ENCODE measurements around the gene XRN2. TPM values are rescaled to one million over a fixed set of nuclear protein-coding genes. Genes with fewer than 3 reads are reported as not detected.
A peak's percentile ranks its signal among the peaks of the same experiment; 100 is the strongest.

XRN2 gene
- total and polyA plus RNA-seq, 4 donors, result 24.3 to 48.3 (median 36.5) TPM

GRCh38 chr20:21380711-21381110, 77.6 kb downstream of the XRN2 start:
- H3K4me1 ChIP-seq (ENCODE audit: control insufficient read depth in 1 of 2, insufficient read depth in 2 of 2, low read length in 2 of 2), result no peaks in the 10 kb centered on the region

GRCh38 chr20:21381619-21382018, 78.5 kb downstream of the XRN2 start:
- no peaks in the 10 kb centered on the region for H3K4me1 ChIP-seq (ENCODE audit: control insufficient read depth in 1 of 2, insufficient read depth in 2 of 2, low read length in 2 of 2)
- ATAC-seq (ENCODE audit: low FRiP score) (no peak), DNase-seq (no peak)
- H3K36me3 ChIP-seq (ENCODE audit: control insufficient read depth in 1 of 2, insufficient read depth in 2 of 2, low read length in 1 of 2), result peaks cover 0 to 3% of the 10 kb centered on the region in 2 donors
- H3K4me3 ChIP-seq (ENCODE audit: low read length in 2 of 2), result no peak overlapping the region
- H3K27me3 ChIP-seq (ENCODE audit: control insufficient read depth in 1 of 2, insufficient read depth in 2 of 2, low read length in 1 of 2), result no peaks in the 10 kb centered on the region
- no peak overlapping the region for H3K27ac ChIP-seq (ENCODE audit: low read depth in 1 of 2, low read length in 2 of 2)
- 96 to 97% methylated on average over 1 of the region's 1 CpG for WGBS, 2 donors
- intact Hi-C loops (cut with DNase I), result no loop called here
- H3K9me3 ChIP-seq (ENCODE audit: control insufficient read depth, low read length), result no peaks in the 10 kb centered on the region

More at GRCh38 chr20:21380711-21381110, 77.6 kb downstream of the XRN2 start:
- DNase-seq (no peak), ATAC-seq (ENCODE audit: low FRiP score) (no peak)
- Histone ChIP-seq H3K27me3 (ENCODE audit: control insufficient read depth in 1 of 2, insufficient read depth in 2 of 2, low read length in 1 of 2) (no peaks in the 10 kb centered on the region), H3K4me3 (ENCODE audit: low read length in 2 of 2) (no peak overlapping the region), H3K9me3 (ENCODE audit: control insufficient read depth, low read length) (no peaks in the 10 kb centered on the region), H3K36me3 (ENCODE audit: control insufficient read depth in 1 of 2, insufficient read depth in 2 of 2, low read length in 1 of 2) (peaks cover 0 to 4% of the 10 kb centered on the region in 2 donors), H3K27ac (ENCODE audit: low read depth in 1 of 2, low read length in 2 of 2) (no peak overlapping the region)
- 59 to 66% methylated on average over 2 of the region's 2 CpGs for WGBS, 2 donors
- intact Hi-C loops (cut with DNase I), result no loop called here

DNA sequence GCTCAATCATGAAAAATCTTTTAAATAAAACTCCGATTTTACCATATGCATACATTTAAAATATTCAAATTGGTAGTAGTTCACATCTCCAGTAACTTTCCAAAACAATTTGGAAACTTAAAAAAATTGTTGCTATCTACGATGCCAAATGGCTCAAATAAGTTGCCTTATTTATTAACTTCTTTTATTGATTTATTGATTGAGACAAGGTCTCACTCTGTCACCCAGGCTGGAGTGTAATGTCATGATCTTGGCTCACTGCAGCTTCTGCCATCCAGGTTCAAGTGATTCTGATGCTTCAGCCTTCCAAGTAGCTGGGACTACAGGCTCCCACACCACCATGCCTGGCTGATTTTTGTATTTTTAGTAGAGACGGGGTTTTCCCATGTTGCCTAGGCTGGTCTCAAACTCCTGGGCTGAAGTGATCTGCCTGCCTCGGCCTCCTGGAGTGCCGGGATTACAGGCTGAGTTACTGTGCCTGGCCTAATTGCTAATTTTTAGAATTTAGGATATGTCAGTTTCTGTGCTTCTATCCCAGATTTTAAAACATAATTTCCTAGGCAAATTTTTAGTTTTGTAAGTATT, 81.3 kb downstream of the XRN2 start:
- H3K4me3 ChIP-seq (ENCODE audit: low read length in 2 of 2), result no peak overlapping the region
- H3K36me3 ChIP-seq (ENCODE audit: control insufficient read depth in 1 of 2, insufficient read depth in 2 of 2, low read length in 1 of 2), result peaks cover 0 to 7% of the 10 kb centered on the region in 2 donors
- H3K9me3 ChIP-seq (ENCODE audit: control insufficient read depth, low read length), result no peaks in the 10 kb centered on the region
- 95 to 97% methylated on average over 5 of the region's 5 CpGs for WGBS, 2 donors
- intact Hi-C loops (cut with DNase I), result no loop called here
- DNase-seq, result no peak
- no peak for ATAC-seq (ENCODE audit: low FRiP score)
- no peak overlapping the region for H3K27ac ChIP-seq (ENCODE audit: low read depth in 1 of 2, low read length in 2 of 2)
- no peaks in the 10 kb centered on the region for H3K4me1 ChIP-seq (ENCODE audit: control insufficient read depth in 1 of 2, insufficient read depth in 2 of 2, low read length in 2 of 2)
- H3K27me3 ChIP-seq (ENCODE audit: control insufficient read depth in 1 of 2, insufficient read depth in 2 of 2, low read length in 1 of 2), result no peaks in the 10 kb centered on the region

GRCh38 chr20:21386111-21386510, 83.0 kb downstream of the XRN2 start:
- Histone ChIP-seq H3K9me3 (ENCODE audit: control insufficient read depth, low read length) (no peaks in the 10 kb centered on the region), H3K36me3 (ENCODE audit: control insufficient read depth in 1 of 2, insufficient read depth in 2 of 2, low read length in 1 of 2) (peaks cover 0 to 7% of the 10 kb centered on the region in 2 donors), H3K27ac (ENCODE audit: low read depth in 1 of 2, low read length in 2 of 2) (no peak overlapping the region), H3K4me3 (ENCODE audit: low read length in 2 of 2) (no peak overlapping the region), H3K27me3 (ENCODE audit: control insufficient read depth in 1 of 2, insufficient read depth in 2 of 2, low read length in 1 of 2) (no peaks in the 10 kb centered on the region), H3K4me1 (ENCODE audit: control insufficient read depth in 1 of 2, insufficient read depth in 2 of 2, low read length in 2 of 2) (no peaks in the 10 kb centered on the region)
- no peak for DNase-seq
- intact Hi-C loops (cut with DNase I), result no loop called here
- 93 to 95% methylated on average over 5 of the region's 5 CpGs for WGBS, 2 donors
- ATAC-seq (ENCODE audit: low FRiP score), result no peak

- intact Hi-C loops (cut with DNase I), result no loop called here
- H3K4me1 ChIP-seq (ENCODE audit: control insufficient read depth in 1 of 2, insufficient read depth in 2 of 2, low read length in 2 of 2), result no peaks in the 10 kb centered on the region
- no peak for ATAC-seq (ENCODE audit: low FRiP score)
Observed at GRCh38 chr20:21387528-21387927, 84.4 kb downstream of the XRN2 start.

DNA sequence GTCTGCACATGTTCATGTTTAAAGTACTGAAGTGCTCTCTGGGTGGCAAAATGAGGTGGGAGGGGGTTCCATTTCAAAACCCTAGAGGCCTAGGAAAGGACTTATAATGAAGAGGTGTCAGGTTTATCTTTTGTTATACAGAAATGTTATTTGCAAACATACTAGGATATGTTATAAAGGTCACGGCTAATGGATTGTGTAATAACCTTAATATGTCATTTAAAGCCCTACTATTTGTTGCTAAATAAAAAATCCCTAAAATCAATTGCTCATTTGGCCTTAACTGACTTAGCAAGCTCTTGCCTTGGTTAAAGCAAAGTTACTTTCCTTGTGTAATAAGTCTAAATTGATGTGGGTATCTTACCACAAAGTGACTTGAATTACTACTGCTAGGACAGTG, 85.4 kb downstream of the XRN2 start:
- H3K9me3 ChIP-seq (ENCODE audit: control insufficient read depth, low read length), result no peaks in the 10 kb centered on the region
- peaks cover 0 to 5% of the 10 kb centered on the region in 2 donors for H3K36me3 ChIP-seq (ENCODE audit: control insufficient read depth in 1 of 2, insufficient read depth in 2 of 2, low read length in 1 of 2)
- no peak for DNase-seq

More at GRCh38 chr20:21387528-21387927, 84.4 kb downstream of the XRN2 start:
- no peak overlapping the region for H3K4me3 ChIP-seq (ENCODE audit: low read length in 2 of 2)
- H3K36me3 ChIP-seq (ENCODE audit: control insufficient read depth in 1 of 2, insufficient read depth in 2 of 2, low read length in 1 of 2), result peaks cover 0 to 5% of the 10 kb centered on the region in 2 donors
- H3K27ac ChIP-seq (ENCODE audit: low read depth in 1 of 2, low read length in 2 of 2), result no peak overlapping the region
- no peaks in the 10 kb centered on the region for H3K9me3 ChIP-seq (ENCODE audit: control insufficient read depth, low read length)
- no peaks in the 10 kb centered on the region for H3K27me3 ChIP-seq (ENCODE audit: control insufficient read depth in 1 of 2, insufficient read depth in 2 of 2, low read length in 1 of 2)
- DNase-seq, result no peak

DNA sequence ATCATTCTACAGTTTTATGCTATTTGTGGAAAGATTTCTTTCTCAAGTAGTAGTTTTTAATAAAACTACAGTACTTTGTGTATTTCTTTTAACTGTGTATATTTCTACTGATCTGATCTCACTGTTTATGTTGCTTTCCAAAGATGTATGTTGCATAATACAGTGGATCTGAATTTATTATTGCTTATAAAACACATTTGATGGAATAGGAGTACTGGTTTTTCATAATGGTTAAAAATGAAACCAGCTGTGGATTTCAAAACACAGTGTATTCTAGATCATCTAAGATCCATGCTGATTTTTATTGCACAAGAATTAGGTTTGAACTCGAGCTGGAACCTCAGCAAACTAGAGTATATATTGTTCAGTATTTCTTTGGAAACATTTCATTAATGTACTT, 86.2 kb downstream of the XRN2 start:
- intact Hi-C loops (cut with DNase I), result no loop called here
- no peak for DNase-seq
- WGBS, 2 donors, result 0 to 95% methylated on average over 1 of the region's 1 CpG
- no peaks in the 10 kb centered on the region for H3K27me3 ChIP-seq (ENCODE audit: control insufficient read depth in 1 of 2, insufficient read depth in 2 of 2, low read length in 1 of 2)
- peaks cover 0 to 5% of the 10 kb centered on the region in 2 donors for H3K36me3 ChIP-seq (ENCODE audit: control insufficient read depth in 1 of 2, insufficient read depth in 2 of 2, low read length in 1 of 2)
- H3K27ac ChIP-seq (ENCODE audit: low read depth in 1 of 2, low read length in 2 of 2), result no peak overlapping the region
- no peaks in the 10 kb centered on the region for H3K9me3 ChIP-seq (ENCODE audit: control insufficient read depth, low read length)
- no peak overlapping the region for H3K4me3 ChIP-seq (ENCODE audit: low read length in 2 of 2)
- ATAC-seq (ENCODE audit: low FRiP score), result no peak
- no peaks in the 10 kb centered on the region for H3K4me1 ChIP-seq (ENCODE audit: control insufficient read depth in 1 of 2, insufficient read depth in 2 of 2, low read length in 2 of 2)

More for the DNA sequence above, 85.4 kb downstream of the XRN2 start:
- ATAC-seq (ENCODE audit: low FRiP score), result no peak
- 96 to 100% methylated on average over 1 of the region's 1 CpG for WGBS, 2 donors
- H3K27ac ChIP-seq (ENCODE audit: low read depth in 1 of 2, low read length in 2 of 2), result no peak overlapping the region
- no peaks in the 10 kb centered on the region for H3K27me3 ChIP-seq (ENCODE audit: control insufficient read depth in 1 of 2, insufficient read depth in 2 of 2, low read length in 1 of 2)
- intact Hi-C loops (cut with DNase I), result no loop called here
- H3K4me3 ChIP-seq (ENCODE audit: low read length in 2 of 2), result no peak overlapping the region
- H3K4me1 ChIP-seq (ENCODE audit: control insufficient read depth in 1 of 2, insufficient read depth in 2 of 2, low read length in 2 of 2), result no peaks in the 10 kb centered on the region

DNA sequence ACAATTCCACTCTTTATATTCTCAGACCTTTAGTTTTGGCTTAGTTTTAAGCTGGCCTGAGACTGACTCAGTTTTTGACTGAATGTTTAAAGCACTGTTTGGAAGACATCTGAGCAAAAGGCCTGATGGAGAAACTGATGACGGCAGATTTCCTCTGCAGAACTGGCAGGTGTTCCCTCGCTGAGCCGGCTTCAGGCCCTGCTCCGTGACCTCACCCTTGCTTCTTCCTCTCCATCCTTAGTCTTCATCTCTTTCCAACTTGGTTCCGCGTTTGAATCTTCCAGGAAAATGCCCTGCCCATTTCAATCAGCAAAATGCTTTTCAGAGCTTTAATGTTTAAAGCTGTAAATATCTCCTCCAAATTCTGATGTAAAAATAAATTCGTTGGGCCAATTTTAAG, 87.6 kb downstream of the XRN2 start:
- WGBS, 2 donors, result 98 to 99% methylated on average over 7 of the region's 7 CpGs
- Histone ChIP-seq H3K4me1 (ENCODE audit: control insufficient read depth in 1 of 2, insufficient read depth in 2 of 2, low read length in 2 of 2) (no peaks in the 10 kb centered on the region), H3K4me3 (ENCODE audit: low read length in 2 of 2) (no peak overlapping the region), H3K27me3 (ENCODE audit: control insufficient read depth in 1 of 2, insufficient read depth in 2 of 2, low read length in 1 of 2) (no peaks in the 10 kb centered on the region), H3K9me3 (ENCODE audit: control insufficient read depth, low read length) (no peaks in the 10 kb centered on the region), H3K27ac (ENCODE audit: low read depth in 1 of 2, low read length in 2 of 2) (no peak overlapping the region), H3K36me3 (ENCODE audit: control insufficient read depth in 1 of 2, insufficient read depth in 2 of 2, low read length in 1 of 2) (peaks cover 0 to 5% of the 10 kb centered on the region in 2 donors)
- intact Hi-C loops (cut with DNase I), result loop anchor here in 1 of 2 donors (10.0 kb wide), 1 partner anchor 286 kb away; the partner anchor contains the start of gene LINC00237
- ATAC-seq (ENCODE audit: low FRiP score) (no peak), DNase-seq (no peak)

- intact Hi-C loops (cut with DNase I), result loop anchor here in 1 of 2 donors (10.0 kb wide), 1 partner anchor 287 kb away; the partner anchor contains the start of gene LINC00237
- Histone ChIP-seq H3K9me3 (ENCODE audit: control insufficient read depth, low read length) (no peaks in the 10 kb centered on the region), H3K27me3 (ENCODE audit: control insufficient read depth in 1 of 2, insufficient read depth in 2 of 2, low read length in 1 of 2) (no peaks in the 10 kb centered on the region), H3K4me1 (ENCODE audit: control insufficient read depth in 1 of 2, insufficient read depth in 2 of 2, low read length in 2 of 2) (no peaks in the 10 kb centered on the region), H3K4me3 (ENCODE audit: low read length in 2 of 2) (no peak overlapping the region), H3K27ac (ENCODE audit: low read depth in 1 of 2, low read length in 2 of 2) (no peak overlapping the region), H3K36me3 (ENCODE audit: control insufficient read depth in 1 of 2, insufficient read depth in 2 of 2, low read length in 1 of 2) (peaks cover 0 to 5% of the 10 kb centered on the region in 2 donors)
- ATAC-seq (ENCODE audit: low FRiP score) (no peak), DNase-seq (peak in 1 of 2 donors; percentile 73)
- WGBS, 2 donors, result 49 to 50% methylated on average over 52 to 61 of the region's 61 CpGs
Observed at GRCh38 chr20:21391185-21391971, 88.2 kb downstream of the XRN2 start.
